DND-41 (cell line): ENCODE results near the gene DRD3.

Experiments used
- ATAC-seq: fragments of 200-7000 bp; cut with Tn5 transposase; 3 replicates; pipeline ENCODE4 v1.9.1; 2021; ENCODE audit warnings: low read depth; ENCODE audit not compliant: insufficient read depth
- DNase-seq: peaks from one replicate; pipeline ENCODE4 v3.0.0-alpha.2; 2020
- H2AFZ ChIP-seq: 2 replicates; pipeline ENCODE4 v1.6.0; 2012; ENCODE audit warnings: low read depth, low read length
- H3K27ac ChIP-seq: 2 replicates; pipeline ENCODE4 v1.5.1; 2012; ENCODE audit warnings: low read length, inconsistent platforms
- H3K27me3 ChIP-seq: fragments of 200-600 bp; sonication (generic); 2 replicates; pipeline ENCODE4 v1.6.0; 2012; ENCODE audit warnings: low read length, mild to moderate bottlenecking, inconsistent platforms; ENCODE audit not compliant: insufficient read depth, poor library complexity
- H3K36me3 ChIP-seq: 2 replicates; pipeline ENCODE4 v1.5.1; 2012; ENCODE audit warnings: low read length, inconsistent platforms; ENCODE audit not compliant: insufficient read depth
- H3K4me1 ChIP-seq: 2 replicates; pipeline ENCODE4 v1.5.1; 2012; ENCODE audit warnings: mild to moderate bottlenecking, low read length; ENCODE audit not compliant: insufficient read depth
- H3K4me2 ChIP-seq: 2 replicates; pipeline ENCODE4 v1.6.0; 2012; ENCODE audit warnings: mild to moderate bottlenecking, moderate library complexity, low read length, inconsistent platforms; ENCODE audit not compliant: insufficient read depth
- H3K4me3 ChIP-seq, 2 experiments: fragments of 200-600 bp in 1 of 2; shearing (Covaris generic) in 1 of 2; 2 replicates each; pipeline ENCODE4 v1.5.1; 2012 to 2016; ENCODE audit warnings: inconsistent platforms in 2 of 2, low read length in 2 of 2, mild to moderate bottlenecking in 2 of 2, low read depth in 1 of 2, moderate library complexity in 1 of 2
- H3K79me2 ChIP-seq: 2 replicates; pipeline ENCODE4 v1.6.0; 2012; ENCODE audit warnings: low read length, inconsistent platforms; ENCODE audit not compliant: insufficient read depth
- H3K9ac ChIP-seq: 2 replicates; pipeline ENCODE4 v1.6.0; 2012; ENCODE audit warnings: low read depth, mild to moderate bottlenecking, inconsistent platforms, low read length, moderate library complexity
- H3K9me3 ChIP-seq: 2 replicates; pipeline ENCODE4 v1.5.1; 2012; ENCODE audit warnings: low read length, moderate library complexity, mild to moderate bottlenecking, inconsistent platforms; ENCODE audit not compliant: insufficient read depth, severe bottlenecking
- H4K20me1 ChIP-seq: 2 replicates; pipeline ENCODE4 v1.6.0; 2012; ENCODE audit warnings: low read length; ENCODE audit not compliant: insufficient read depth
- EZH2 ChIP-seq: IDR thresholded peaks from 3 replicates; pipeline ENCODE4 v1.6.1; 2012; ENCODE audit warnings: borderline replicate concordance, low read depth, mild to moderate bottlenecking, moderate library complexity, low read length, inconsistent platforms; ENCODE audit not compliant: severe bottlenecking
- TF ChIP-seq, protein P1 (sequence below): IDR thresholded peaks from 2 replicates; pipeline ENCODE4 v1.5.1; 2012; ENCODE audit warnings: borderline replicate concordance, low read length, moderate library complexity, mild to moderate bottlenecking; ENCODE audit not compliant: poor library complexity, severe bottlenecking; ENCODE audit errors: extremely low read depth

The DRD3 gene

DNA sequence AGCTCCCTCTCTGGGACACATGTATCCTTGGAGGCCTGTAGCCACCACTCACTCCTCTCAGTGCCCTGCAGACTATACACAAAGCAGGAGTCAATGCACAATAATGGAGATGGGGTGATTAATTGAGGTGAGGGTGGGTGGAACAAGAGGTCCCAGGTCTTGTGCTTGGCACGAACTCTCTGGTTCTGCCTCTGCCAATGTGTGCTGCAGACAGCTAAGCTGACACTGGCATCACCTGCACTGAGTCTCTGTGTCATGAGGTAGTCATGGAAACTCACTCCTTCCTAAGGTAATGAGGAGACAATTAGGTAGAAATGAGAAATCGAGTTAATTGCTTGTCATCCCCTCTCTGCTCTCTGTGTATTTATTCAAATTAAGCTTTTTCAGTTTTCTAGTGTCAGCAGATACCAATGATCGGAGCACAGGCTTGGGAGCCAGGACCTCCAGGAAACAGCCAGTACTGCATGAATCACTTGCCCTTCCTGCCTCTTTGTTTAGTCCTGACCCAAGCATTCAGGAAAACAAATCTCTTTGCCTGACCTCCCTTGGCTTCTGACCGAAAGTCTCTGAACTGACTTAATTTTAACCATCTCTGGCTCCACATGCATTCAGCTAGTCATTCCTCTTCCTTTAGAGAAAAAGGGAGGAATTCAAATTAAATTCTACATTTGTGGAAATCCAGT, 56.7 kb downstream of the DRD3 start:
- H3K9ac ChIP-seq = no peak overlapping the region
- no peak for ATAC-seq
- H3K4me1 ChIP-seq = no peaks in the 10 kb centered on the region
- H3K36me3 ChIP-seq = no peaks in the 10 kb centered on the region
- no peak overlapping the region for H3K27ac ChIP-seq
- no peaks in the 10 kb centered on the region for H4K20me1 ChIP-seq
- H3K4me2 ChIP-seq = no peak overlapping the region
- no peak for DNase-seq
- no peaks in the 10 kb centered on the region for H3K9me3 ChIP-seq
- no peaks in the 10 kb centered on the region for H3K27me3 ChIP-seq
- no peak overlapping the region for H2AFZ ChIP-seq
- no peaks in the 10 kb centered on the region for H3K79me2 ChIP-seq
- no peak overlapping the region for H3K4me3 ChIP-seq
- no peak for TF ChIP-seq EZH2
- TF ChIP-seq, protein P1, sequence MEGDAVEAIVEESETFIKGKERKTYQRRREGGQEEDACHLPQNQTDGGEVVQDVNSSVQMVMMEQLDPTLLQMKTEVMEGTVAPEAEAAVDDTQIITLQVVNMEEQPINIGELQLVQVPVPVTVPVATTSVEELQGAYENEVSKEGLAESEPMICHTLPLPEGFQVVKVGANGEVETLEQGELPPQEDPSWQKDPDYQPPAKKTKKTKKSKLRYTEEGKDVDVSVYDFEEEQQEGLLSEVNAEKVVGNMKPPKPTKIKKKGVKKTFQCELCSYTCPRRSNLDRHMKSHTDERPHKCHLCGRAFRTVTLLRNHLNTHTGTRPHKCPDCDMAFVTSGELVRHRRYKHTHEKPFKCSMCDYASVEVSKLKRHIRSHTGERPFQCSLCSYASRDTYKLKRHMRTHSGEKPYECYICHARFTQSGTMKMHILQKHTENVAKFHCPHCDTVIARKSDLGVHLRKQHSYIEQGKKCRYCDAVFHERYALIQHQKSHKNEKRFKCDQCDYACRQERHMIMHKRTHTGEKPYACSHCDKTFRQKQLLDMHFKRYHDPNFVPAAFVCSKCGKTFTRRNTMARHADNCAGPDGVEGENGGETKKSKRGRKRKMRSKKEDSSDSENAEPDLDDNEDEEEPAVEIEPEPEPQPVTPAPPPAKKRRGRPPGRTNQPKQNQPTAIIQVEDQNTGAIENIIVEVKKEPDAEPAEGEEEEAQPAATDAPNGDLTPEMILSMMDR = no peak

DNA sequence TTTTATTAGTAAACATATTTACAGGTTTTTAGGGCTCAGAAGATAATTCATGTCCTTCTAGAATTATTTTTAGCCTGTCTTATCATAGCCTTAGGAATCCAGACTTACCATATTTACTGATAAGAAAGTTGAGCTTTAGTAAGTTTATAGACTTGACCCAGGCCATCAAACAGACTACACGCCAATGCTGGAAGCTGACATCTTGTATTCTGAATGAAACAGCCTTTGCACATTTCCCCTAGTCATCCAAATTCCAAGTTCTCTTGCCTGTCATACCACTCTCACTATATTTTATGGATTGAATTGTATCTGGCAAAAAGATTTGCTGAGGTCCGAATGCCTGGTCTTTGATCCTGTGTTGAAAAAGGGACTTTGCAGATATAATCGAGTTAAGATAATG, 58.6 kb downstream of the DRD3 start:
- no peaks in the 10 kb centered on the region for H3K79me2 ChIP-seq
- H3K4me1 ChIP-seq = no peaks in the 10 kb centered on the region
- no peaks in the 10 kb centered on the region for H4K20me1 ChIP-seq
- no peaks in the 10 kb centered on the region for H3K36me3 ChIP-seq
- H3K4me3 ChIP-seq = no peak overlapping the region
- H3K27ac ChIP-seq = no peak overlapping the region
- H3K27me3 ChIP-seq = no peaks in the 10 kb centered on the region
- DNase-seq = no peak
- no peak overlapping the region for H2AFZ ChIP-seq
- TF ChIP-seq EZH2 = no peak
- TF ChIP-seq, protein P1 = no peak
- no peaks in the 10 kb centered on the region for H3K9me3 ChIP-seq
- H3K4me2 ChIP-seq = no peak overlapping the region
- no peak overlapping the region for H3K9ac ChIP-seq
- no peak for ATAC-seq

DNA sequence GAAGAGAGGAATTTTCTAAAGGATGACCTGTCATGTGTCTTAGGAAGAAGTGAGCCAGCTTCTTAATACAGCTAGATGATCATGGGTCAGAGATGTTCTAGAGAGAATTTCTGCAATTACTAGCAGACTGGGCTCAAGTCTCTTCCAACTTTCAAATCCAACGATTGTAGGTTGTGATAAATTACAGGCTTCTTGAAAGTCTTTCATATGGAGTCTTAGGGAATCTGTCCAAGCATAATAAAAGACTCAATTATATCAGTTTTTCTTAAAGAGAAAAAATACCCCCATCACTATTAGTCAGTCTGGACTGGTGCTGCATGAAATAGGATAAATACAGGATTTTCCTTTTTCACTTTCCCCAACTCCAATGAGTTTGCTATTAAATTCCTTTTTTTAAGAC, 59.1 kb downstream of the DRD3 start:
- no peak overlapping the region for H3K4me3 ChIP-seq
- no peak overlapping the region for H3K4me2 ChIP-seq
- no peaks in the 10 kb centered on the region for H3K9me3 ChIP-seq
- H3K27ac ChIP-seq = no peak overlapping the region
- no peak for ATAC-seq
- no peaks in the 10 kb centered on the region for H3K27me3 ChIP-seq
- no peaks in the 10 kb centered on the region for H4K20me1 ChIP-seq
- H2AFZ ChIP-seq = no peak overlapping the region
- no peaks in the 10 kb centered on the region for H3K36me3 ChIP-seq
- DNase-seq = no peak
- no peak overlapping the region for H3K9ac ChIP-seq
- no peaks in the 10 kb centered on the region for H3K79me2 ChIP-seq
- no peaks in the 10 kb centered on the region for H3K4me1 ChIP-seq
- TF ChIP-seq, protein P1 = no peak
- no peak for TF ChIP-seq EZH2
